NT2/D1 (cell line): Measurements from ENCODE around the gene TMEM271.

ENCODE experiments used
- DNase-seq: peaks from one replicate; pipeline ENCODE4 v3.0.0-alpha.2; 2011; ENCODE audit warnings: low read depth, low spot score
- H3K27me3 ChIP-seq: 2 replicates; pipeline ENCODE4 v1.6.0; 2011; ENCODE audit warnings: mild to moderate bottlenecking; ENCODE audit not compliant: insufficient read length, insufficient read depth
- H3K36me3 ChIP-seq: 2 replicates; pipeline ENCODE4 v1.6.1; 2011; ENCODE audit warnings: mild to moderate bottlenecking, low read length, mixed read lengths; ENCODE audit not compliant: insufficient read depth, insufficient read length
- H3K4me1 ChIP-seq: 2 replicates; pipeline ENCODE4 v1.5.1; 2011; ENCODE audit not compliant: insufficient read depth, insufficient read length
- H3K4me3 ChIP-seq: 2 replicates; pipeline ENCODE4 v1.5.1; 2011; ENCODE audit warnings: low read depth; ENCODE audit not compliant: insufficient read length
- H3K9ac ChIP-seq: 2 replicates; pipeline ENCODE4 v1.6.0; 2011; ENCODE audit warnings: low read depth; ENCODE audit not compliant: insufficient read length
- H3K9me3 ChIP-seq: 2 replicates; pipeline ENCODE4 v1.5.1; 2011; ENCODE audit warnings: mild to moderate bottlenecking, low read length; ENCODE audit not compliant: insufficient read depth
- SUZ12 ChIP-seq: IDR thresholded peaks from 2 replicates; pipeline ENCODE4 v1.6.1; 2011; ENCODE audit not compliant: insufficient read length, insufficient read depth; ENCODE audit errors: extremely low read depth
- YY1 ChIP-seq: IDR thresholded peaks from 2 replicates; pipeline ENCODE4 v1.6.1; 2011; ENCODE audit not compliant: insufficient read length, insufficient read depth
- ZNF274 ChIP-seq: IDR thresholded peaks from 2 replicates; pipeline ENCODE4 v1.6.1; 2011; ENCODE audit warnings: mild to moderate bottlenecking, low read depth, low read length

The TMEM271 gene

DNA sequence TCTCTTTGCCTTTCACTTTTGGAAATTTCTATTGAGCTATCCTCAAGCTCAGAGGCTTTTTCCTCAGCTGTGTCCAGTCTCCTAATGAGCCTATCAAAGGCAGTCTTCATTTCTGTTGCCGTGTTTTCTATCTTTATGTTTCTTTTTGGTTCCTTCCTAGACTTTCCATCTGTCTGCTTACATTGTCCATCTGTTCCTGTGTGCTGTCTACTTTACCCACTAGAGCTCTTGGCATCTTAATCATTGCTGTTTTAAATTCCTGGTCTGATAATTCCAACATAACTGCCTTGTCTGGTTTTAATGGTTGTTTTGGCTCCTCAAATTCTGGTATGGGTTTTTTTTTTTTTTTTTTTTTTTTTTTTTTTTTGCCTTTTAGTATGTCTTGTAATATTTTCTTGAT lies 40.0 kb upstream of the TMEM271 start:
- TF ChIP-seq ZNF274 (no peak), YY1 (no peak), SUZ12 (no peak)
- H3K27me3 ChIP-seq, result no peaks in the 10 kb centered on the region
- DNase-seq, result no peak

GRCh38 chr4:613126-613525 lies 37.0 kb upstream of the TMEM271 start:
- no peak for TF ChIP-seq YY1
- TF ChIP-seq ZNF274, result no peak
- no peak for TF ChIP-seq SUZ12
- Histone ChIP-seq H3K9me3 (no peaks in the 10 kb centered on the region), H3K4me3 (no peak overlapping the region), H3K4me1 (peaks cover 6% of the 10 kb centered on the region), H3K27me3 (no peaks in the 10 kb centered on the region), H3K36me3 (no peaks in the 10 kb centered on the region), H3K9ac (no peak overlapping the region)
- DNase-seq, result no peak

More for the DNA sequence above, 40.0 kb upstream of the TMEM271 start:
- H3K9ac ChIP-seq, result no peak overlapping the region
- no peaks in the 10 kb centered on the region for H3K9me3 ChIP-seq
- H3K4me3 ChIP-seq, result no peak overlapping the region
- H3K36me3 ChIP-seq, result no peaks in the 10 kb centered on the region
- peaks cover 2% of the 10 kb centered on the region for H3K4me1 ChIP-seq

GRCh38 chr4:612749-613125 lies 36.6 kb upstream of the TMEM271 start:
- peaks cover 6% of the 10 kb centered on the region for H3K4me1 ChIP-seq
- no peak for DNase-seq
- no peak for TF ChIP-seq YY1
- TF ChIP-seq ZNF274, result no peak
- no peak for TF ChIP-seq SUZ12
- no peak overlapping the region for H3K4me3 ChIP-seq
- peak overlapping the region; percentile 27 for H3K9ac ChIP-seq
- no peaks in the 10 kb centered on the region for H3K9me3 ChIP-seq
- no peaks in the 10 kb centered on the region for H3K36me3 ChIP-seq
- H3K27me3 ChIP-seq, result no peaks in the 10 kb centered on the region

- H3K9ac ChIP-seq, result peak overlapping the region; percentile 27
- H3K36me3 ChIP-seq, result no peaks in the 10 kb centered on the region
- H3K27me3 ChIP-seq, result no peaks in the 10 kb centered on the region
- no peaks in the 10 kb centered on the region for H3K9me3 ChIP-seq
- peaks cover 3% of the 10 kb centered on the region for H3K4me1 ChIP-seq
- no peak for DNase-seq
- TF ChIP-seq YY1 (no peak), SUZ12 (no peak), ZNF274 (no peak)
- H3K4me3 ChIP-seq, result no peak overlapping the region
These were observed 36.1 kb upstream of the TMEM271 start for GRCh38 chr4:612052-612748.

- H3K4me1 ChIP-seq, result peaks cover 3% of the 10 kb centered on the region
- no peaks in the 10 kb centered on the region for H3K36me3 ChIP-seq
- no peaks in the 10 kb centered on the region for H3K27me3 ChIP-seq
- no peaks in the 10 kb centered on the region for H3K9me3 ChIP-seq
- H3K4me3 ChIP-seq, result no peak overlapping the region
- TF ChIP-seq YY1 (no peak), SUZ12 (no peak), ZNF274 (no peak)
- no peak for DNase-seq
- no peak overlapping the region for H3K9ac ChIP-seq
These were observed 34.5 kb upstream of the TMEM271 start for GRCh38 chr4:610411-611261.

DNA sequence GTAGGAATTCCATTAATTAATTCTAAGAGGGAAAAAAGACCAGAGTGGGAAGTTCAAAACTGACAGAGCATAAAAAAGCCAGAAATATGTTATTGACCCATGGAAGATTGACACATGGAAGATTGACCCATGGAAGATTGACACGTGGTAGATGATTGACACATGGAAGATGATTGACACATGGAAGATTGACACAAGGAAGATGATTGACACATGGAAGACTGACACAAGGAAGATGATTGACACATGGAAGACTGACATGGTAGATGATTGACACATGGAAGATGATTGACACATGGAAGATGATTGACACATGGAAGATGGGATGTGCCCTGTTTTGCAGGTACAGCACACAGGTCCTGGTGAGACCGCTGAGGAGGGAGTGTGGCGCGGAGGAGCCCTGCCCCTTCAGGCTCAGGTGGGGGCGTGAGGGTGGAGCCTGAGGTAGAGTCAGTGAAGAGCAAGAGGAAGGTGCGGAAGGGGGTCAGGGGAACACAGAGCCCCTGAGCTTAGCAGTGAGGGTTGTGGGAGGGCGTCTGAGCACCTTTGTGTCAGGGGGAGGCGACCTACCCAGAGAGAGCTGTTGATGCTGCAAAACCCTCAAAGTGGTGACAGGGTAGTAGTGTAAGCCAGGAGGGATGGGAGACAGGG lies 33.4 kb upstream of the TMEM271 start:
- no peak overlapping the region for H3K4me3 ChIP-seq
- H3K27me3 ChIP-seq, result no peaks in the 10 kb centered on the region
- DNase-seq, result no peak
- H3K4me1 ChIP-seq, result peaks cover 3% of the 10 kb centered on the region
- no peaks in the 10 kb centered on the region for H3K36me3 ChIP-seq
- no peaks in the 10 kb centered on the region for H3K9me3 ChIP-seq
- TF ChIP-seq SUZ12 (no peak), ZNF274 (no peak), YY1 (no peak)
- no peak overlapping the region for H3K9ac ChIP-seq

DNA sequence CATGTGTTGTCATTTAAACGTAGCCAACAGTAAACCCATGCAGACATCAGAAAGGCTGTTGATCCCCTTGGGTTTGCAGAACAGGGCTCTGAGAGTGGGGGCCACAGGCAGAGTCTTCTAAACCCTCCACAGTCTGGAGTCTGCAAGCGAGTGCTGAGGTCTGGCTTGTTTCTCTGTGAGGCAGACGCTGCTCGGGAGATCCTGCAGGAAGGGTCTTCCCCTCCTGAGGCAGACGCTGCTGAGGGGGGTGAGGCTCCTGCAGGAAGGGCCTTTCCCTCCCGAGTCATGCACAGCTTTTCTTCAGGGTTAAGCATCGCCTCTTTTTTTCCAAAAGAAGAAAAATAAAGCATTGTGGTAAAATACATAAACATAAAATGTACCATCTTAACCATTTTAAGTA lies 32.1 kb upstream of the TMEM271 start:
- no peak for TF ChIP-seq ZNF274
- TF ChIP-seq SUZ12, result no peak
- no peak for TF ChIP-seq YY1
- H3K4me3 ChIP-seq, result no peak overlapping the region
- peaks cover 3% of the 10 kb centered on the region for H3K4me1 ChIP-seq
- H3K36me3 ChIP-seq, result no peaks in the 10 kb centered on the region
- no peak for DNase-seq
- H3K27me3 ChIP-seq, result no peaks in the 10 kb centered on the region
- H3K9ac ChIP-seq, result no peak overlapping the region
- no peaks in the 10 kb centered on the region for H3K9me3 ChIP-seq
